ENCODE measurements around the gene HPCAL1. TPM values are rescaled to one million over a fixed set of nuclear protein-coding genes. Genes with fewer than 3 reads are reported as not detected.

The HPCAL1 gene
- total RNA-seq, 1 experiment from 2014 or later = 189 TPM

DNA sequence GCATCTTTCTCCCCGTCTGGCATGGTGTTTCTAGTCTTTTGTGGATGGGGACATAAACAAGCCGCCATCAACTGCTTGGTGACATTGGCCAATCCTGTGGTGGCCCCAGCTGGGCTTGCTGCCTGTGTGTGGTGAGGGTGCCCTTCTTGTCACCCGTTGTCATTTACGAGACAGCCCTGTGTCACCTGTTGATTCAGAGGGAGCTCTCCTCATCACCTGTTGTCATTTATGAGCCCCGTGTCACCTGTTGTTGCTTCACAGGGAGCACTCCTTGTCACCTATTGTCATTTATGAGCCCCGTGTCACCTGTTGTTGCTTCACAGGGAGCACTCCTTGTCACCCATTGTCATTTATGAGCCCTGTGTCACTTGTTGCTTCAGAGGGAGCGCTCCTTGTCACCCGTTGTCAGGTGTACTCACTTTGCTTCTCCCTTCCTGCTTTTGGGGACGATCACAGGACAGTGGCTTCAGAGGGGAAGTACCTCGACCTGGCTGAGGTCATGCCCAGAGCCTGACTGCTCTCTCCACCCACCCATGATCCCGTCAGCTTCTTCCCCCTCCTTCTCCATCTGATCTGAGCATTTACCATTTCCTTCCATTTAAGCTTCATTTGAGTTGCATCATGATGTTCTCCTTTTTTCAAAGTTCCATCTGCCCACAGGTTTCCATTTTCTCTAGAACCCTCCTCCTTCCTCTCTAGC, 29.1 kb downstream of the HPCAL1 start:
- DNase-seq (ENCODE audit: extremely low read depth, low read depth) = no peak

DNA sequence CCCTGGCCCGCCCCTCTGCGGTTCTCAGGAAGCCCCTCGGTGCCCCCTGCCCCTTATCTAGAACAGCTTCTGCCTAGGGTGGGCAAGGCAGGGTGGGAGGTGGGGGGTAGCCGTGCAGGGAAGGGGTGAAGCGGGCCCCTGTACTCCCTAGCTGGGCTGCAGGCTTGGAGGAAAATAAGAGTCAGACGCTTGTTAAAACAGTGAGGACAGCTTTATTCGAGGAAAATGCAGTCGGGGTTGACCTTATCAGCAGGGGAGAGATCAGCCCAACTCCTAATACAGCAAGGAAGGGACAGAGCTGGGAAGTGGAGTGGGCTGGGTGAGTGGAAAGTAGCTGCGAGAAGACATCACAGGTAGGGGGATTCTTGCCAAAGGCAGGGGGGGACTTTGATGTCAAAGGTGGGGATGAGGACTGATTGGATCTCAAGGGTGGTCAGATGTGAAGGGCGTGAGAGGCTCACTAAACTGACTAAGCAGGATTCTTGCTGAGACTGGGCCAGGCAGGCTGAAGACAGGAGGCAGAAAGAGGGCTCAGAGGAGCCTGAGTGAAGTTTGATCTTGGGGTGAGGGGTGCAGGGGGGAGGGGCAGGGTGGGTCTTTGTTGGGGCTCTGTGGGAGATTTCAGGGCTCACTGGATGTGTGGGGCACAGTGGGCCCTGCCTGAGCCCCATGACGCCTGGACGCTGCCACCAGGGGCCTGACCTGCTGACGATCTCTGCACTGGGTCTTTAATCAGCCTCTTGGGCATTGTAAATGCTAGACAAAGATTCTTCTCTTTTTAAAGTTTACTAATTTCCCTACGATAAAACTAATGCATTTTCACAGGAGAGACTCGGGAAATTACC, 29.9 kb downstream of the HPCAL1 start:
- no peak for DNase-seq (ENCODE audit: extremely low read depth, low read depth)

DNA sequence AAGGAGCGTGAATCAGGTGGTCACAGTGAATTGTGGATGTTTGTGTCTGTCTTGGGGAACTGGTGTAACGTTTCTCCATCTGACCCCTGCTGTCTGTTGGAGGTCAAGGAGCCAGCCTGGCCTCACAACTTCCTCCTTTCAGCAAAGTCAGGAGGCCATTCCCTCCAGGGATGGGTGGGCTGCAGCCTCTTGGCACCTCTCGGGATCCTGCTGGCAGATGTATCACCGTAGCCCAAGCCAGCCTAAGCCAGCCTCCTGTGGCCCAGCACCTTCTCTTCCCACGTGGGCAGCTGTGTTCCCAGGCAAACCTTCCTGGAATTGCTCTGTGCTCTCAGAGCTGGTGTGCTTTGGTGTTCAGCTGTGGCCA, 30.5 kb downstream of the HPCAL1 start:
- DNase-seq (ENCODE audit: extremely low read depth, low read depth) = no peak

DNA sequence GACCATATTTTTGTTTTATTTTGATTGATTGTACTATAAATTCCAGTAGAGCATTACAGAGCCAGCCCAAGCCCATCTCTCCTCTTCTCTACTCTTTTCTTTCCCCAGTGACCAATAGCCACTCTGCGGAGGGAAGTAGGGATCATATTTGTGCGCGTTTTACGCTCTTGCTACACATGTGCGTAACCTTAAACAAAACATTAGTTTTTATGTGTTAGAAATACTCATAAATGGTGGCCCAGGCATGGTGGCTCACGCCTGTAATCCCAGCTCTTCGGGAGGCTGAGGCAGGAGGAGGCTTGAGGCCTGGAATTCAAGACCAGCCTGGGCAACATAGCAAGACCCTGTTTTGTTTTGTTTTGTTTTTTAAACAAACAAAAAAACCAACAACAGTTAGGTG, 31.3 kb downstream of the HPCAL1 start:
- no peak for DNase-seq (ENCODE audit: extremely low read depth, low read depth)

DNA sequence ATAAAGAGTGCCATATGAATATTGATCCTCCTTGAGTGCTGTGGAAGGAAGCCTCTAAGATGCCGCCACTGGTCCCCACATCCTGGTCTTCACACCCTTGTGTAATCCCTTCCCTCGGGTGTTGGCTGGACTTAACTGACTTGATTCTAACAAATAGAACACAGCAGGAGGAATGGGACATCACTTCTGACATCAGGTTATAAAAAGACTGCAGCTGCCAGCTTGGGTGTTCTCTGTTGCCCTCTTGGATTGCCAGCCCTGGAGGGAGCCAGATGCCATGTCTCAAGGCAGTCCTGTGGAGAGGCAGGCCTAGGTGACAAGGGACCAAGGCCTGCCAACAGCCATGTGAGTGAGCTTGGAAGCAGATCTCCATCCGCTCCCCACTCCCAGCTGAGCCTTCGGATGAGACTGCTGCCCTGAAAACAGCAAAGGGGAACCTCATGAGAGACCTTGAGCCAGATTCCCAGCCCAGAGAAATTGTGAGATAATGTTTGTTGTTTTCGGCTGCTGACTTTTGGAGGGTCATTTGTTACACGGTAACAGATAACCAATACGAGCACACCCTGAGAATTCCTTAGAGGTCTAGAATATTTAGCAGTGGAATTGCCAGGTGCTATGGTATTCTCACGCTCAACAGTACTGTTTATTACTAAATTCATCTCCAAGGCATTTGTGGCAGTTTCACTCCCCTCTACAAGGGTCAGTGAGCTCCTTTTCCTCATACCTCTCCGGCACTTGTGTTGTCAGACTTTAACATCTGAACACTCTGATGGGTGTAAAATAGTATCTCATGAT, 32.5 kb downstream of the HPCAL1 start:
- DNase-seq (ENCODE audit: extremely low read depth, low read depth) = no peak

DNA sequence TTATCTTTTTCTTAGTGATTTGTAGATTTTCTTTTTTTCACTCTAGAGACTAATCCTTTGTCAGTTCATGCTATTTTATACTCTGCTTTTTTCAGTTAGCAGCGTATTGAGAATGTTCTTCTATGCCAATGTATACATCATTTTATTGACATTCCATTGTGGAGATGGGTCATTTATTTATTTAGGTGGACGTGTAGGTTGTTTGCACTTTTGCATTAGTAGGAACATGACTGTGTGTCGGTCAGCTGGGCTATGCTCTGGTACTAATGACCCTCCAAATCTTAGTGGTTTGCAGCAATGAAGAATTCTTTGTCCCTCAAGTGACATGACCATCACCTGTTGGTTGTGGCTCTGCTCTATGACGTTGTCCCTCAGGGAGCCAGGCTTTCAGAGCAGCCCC, 33.6 kb downstream of the HPCAL1 start:
- no peak for DNase-seq (ENCODE audit: extremely low read depth, low read depth)

DNA sequence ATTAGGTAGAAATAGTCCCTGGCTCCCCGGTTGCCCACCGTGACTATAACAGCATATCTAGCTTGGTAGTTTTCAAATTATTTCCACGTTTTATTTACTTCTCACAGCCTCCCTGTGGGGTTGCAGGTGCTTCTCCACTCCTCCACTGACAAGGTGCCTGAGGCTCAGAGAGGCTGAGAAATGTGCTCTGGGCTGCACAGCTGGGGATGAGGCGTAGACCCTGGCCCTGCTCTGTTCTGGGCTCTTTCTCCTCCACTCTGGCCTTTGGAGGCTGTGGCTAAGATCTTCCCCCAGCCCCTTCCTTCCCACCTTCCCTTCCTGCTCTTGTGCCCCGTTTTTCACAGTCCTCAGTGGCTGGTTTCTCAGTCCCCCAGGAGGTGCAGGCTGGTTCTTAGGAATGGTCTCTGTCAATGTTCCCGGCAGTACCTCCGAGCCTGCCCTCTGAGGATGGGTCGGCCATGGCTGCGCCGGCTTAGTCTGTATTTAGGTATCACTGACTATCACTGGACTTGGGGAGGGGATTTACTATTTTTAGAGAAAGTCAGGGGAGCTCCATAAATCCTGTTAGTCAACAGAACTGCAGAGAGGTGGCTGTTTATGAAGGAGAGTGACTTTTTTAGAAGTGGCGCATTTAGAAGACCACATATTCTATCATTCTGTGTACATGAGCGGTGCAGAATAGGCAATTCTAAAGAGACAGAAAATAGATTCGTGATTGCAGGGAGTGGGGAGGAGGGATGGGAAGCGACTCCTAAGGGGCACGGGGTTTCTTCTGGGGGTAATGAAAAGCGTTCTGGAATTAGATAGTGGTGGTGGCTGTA, 35.0 kb downstream of the HPCAL1 start:
- DNase-seq (ENCODE audit: extremely low read depth, low read depth) = no peak

DNA sequence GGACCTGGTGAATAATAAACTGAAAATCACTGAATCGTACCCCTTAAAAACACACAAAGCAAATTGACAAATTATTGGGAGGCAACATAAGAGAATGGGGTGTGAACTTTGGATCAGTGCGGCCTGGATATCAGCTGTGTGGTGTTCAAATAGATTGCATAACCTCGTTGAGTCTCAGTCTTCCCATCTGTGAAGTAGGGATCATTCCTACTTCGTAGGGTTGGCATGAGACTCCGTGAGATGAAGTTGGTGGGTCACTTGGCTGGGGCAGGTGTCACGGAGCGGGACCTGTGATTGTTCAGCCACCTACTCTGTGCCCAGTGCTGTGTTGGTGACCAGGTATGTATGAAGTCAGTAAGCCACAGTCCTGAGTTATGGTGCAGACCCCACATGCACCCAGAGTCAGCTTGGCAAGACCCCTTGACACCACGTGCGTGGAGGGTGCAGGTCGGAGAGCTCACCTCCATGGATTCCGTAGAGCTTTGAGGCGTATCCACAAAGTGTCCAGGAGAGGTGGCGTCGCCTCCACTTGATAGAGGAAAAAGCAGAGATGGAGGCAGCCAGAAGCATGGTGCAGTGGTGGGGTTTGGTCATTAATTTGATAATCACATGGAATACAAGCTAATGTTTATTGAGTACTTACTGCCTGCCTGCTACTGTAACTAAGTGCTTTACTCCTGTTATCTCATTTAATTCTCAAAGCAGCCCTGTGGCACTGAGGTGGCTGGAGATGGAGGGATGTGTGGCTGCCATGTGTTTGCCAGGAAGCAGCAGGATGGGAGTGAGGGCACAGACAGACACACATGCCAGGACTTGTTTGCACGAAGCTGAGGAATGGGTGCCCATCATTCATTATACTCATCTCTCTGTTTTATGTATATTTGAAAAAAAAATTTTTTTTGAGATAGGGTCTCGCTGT, 35.8 kb downstream of the HPCAL1 start:
- no peak for DNase-seq (ENCODE audit: extremely low read depth, low read depth)

DNA sequence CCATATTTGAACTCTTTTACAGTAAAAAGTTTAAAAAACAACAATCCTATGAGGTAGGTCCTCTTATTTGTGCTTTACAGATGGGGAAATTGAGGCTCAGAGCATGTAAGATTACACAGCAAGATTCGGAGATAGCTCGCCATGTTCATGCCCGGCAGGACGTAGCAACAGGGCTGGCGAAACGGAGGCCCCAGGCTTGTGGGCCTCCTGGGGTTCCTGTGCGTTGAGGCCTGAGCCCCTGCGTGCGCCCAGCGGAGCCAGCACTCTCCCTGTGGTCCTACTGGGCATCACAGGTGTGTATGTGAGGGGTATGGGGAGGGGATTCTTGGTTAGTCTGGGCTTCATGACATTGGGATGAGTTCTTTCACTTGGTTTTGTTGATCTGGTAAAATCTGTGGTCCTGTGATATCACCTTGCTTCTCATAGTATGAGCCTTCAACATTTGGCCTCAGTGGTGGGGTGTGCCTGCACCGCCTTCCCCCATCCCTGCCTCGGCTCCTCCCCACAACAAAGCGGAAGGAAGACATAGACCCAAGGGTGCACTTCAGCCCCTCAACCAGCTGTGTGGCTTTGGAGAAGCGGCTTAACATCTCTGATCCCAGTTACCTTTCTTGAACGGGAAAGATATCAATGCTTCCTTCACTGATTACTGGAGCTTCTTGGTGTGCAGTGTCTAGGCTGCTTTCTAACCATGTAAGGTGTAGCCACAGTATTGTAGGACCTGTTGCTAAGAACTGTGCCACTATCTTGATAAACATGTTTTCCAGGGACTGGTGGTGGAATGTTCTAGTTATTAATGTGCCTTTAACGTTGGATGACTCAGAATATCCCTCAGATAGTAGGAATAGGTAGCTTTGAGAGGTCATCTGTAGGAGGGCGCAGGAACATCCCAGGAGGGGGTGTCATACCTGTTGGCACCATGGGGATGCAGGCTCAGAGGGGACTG, 37.2 kb downstream of the HPCAL1 start:
- no peak for DNase-seq (ENCODE audit: extremely low read depth, low read depth)

DNA sequence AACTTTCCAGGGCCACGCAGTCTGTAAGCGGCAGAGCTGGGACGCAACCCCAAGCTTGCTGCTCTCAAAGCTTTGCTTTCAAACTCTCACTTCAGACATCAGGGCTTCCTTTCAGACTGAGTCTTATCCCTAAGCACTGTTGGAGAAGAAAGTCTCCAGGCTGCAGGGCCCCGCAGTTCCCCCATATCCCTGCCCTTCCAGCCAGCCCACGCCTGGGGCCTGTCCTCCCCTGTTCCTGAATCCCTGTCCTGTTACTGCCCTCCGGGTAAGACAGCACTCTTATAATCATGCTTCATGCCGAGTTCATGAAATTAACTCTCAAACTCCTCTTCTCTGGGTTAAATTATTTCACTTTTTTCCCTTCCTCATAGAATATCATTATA, 37.9 kb downstream of the HPCAL1 start:
- no peak for DNase-seq (ENCODE audit: extremely low read depth, low read depth)

DNA sequence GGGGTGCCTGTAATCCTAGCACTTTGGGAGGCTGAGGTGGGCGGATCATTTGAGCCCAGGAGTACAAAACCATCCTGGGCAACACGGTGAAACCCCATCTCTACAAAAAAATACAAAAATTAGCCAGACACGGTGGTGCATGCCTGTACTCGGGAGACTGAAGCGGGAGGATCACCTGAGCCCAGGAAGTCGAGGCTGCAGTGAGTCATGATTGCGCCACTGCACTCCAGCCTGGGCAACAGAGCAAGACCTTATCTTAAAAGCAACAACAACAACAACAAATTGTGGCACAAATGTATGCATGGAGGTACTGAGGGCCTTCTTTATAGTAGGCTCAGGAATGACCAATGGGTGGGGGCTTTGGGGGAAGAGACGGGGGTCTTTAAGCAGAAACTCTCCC, 38.5 kb downstream of the HPCAL1 start:
- no peak for DNase-seq (ENCODE audit: extremely low read depth, low read depth)

DNA sequence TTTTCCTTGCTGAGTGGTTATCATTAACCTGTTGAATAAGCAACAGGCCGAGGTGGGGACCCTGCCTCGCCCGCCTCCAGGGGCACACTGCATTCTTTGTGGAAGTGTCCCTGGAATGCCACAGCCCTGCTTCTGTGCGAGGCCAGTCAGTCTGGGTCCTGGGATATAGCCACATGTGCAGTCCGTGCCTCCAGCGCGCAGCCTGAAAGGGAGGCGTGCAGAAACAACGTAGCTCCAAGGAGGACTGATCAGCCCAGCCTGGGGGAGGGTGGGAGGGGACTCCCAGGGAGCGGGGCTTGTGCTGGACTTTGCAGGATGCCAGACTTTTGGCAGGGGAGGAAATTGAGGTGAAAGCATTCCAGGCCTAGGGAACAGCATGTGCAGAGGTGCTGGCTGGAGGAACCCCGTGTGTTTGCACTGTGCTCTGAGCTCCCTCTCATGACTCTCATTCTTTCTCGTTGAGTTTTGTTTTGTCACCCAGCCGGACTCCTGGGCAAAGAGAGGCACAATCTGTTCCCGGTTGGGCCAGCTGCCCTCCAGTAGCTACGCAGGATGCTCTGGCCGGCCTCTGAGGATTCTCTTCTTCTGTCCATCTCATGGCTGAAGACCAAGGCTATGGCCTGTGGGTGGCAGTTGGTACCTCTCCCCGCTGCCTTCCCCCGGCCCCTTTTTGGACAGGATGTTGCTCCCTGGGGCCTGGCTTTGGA, 39.7 kb downstream of the HPCAL1 start:
- DNase-seq (ENCODE audit: extremely low read depth, low read depth) = no peak

DNA sequence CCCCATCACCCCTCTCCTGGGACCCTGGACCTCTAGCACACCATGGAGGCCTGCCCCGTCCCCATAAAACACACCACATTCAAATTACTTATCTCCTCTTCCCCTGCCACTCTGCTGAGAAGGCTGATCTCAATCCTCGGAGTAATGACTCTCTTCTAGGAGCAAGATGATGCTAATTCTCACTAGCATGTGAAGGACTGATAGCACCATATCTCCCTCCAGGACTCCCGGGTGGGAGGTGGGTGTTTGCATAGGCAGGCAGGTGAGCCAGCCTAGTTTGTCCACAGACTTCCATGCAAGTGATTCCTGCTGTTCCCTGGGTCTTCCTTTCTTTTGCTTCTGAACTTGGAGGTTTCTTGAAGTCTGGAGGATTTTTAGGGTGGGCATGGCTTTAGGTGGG, 40.5 kb downstream of the HPCAL1 start:
- no peak for DNase-seq (ENCODE audit: extremely low read depth, low read depth)

DNA sequence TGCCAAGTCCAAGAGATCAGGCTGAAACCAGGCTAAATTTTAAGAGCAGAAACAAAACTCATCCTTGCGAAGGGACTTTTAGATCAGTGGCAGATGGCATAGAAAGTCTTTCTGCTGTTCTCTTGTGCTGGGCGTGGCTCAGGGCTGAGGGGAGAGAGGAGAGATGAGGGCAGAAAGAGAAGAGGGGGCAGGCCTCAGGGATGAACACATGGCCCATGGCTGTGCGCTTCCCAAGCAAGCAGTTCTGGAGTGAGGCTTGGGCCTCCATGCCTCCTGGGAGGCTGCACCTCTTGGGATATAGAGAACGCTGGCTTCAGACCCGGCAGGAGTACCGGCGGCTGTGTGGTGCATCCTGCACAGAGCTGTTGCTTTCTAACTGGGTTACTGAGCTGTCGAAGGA, 41.0 kb downstream of the HPCAL1 start:
- no peak for DNase-seq (ENCODE audit: extremely low read depth, low read depth)

DNA sequence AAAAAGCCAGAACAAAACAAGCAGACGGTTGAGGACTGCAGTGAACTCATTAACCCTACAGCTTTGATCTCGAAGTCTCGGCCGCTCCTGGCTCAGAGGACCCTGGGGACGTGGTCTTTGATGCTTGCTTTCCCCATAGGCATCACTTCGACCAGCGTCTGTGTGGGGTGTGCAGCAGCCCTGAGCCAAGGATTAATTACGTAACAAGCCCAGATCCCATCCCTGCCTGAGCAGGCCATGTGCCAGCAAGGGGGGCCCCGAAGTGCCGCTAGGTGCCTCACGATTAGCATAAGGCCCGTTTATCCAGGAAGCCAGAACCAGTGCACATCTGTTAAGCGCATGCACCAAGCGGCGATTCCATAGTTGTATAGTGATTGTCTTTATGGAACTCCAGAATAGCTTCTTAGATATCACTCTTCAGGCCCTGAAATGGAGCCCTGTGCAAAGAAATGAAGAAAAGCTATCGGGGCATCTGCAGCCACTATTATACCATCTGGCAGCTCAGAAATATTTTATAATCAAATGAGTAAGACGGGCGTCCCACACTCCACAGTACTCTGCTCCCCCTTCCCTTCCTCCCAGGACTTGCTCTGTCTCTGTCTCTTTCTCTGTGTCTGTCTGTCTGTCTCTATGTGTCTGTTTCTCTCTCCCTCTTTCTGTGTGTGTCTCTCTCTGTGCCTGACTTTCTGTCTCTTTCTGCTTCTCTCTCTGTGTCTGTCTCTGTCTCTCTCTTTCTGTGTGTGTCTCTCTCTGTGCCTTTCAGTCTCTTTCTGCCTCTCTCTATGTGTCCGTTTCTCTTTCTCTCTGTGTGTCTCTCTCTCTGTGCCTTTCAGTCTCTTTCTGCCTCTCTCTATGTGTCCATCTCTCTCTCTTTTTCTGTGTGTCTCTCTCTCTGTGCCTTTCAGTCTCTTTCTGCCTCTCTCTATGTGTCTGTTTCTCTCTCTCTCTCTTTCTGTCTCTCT, 41.7 kb downstream of the HPCAL1 start:
- no peak for DNase-seq (ENCODE audit: extremely low read depth, low read depth)

DNA sequence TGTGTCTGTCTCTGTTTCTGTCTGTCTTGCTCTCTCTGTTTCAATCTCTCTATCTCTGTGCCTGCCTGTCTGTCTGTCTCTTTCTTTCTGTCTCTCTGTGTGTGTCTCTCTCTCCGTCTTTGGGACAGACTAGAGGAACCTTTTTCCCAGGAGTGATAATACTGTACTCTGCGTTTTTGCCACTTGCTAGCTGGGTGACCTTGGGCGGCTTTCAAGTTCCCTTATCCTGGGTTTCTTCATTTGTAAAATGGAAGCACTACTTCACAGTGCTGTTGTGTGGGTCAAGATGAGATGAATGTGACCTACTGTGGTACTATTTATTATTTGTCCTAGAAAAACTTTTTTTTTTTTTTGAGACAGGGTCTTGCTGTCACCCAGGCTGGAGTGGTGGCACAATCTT, 42.4 kb downstream of the HPCAL1 start:
- DNase-seq (ENCODE audit: extremely low read depth, low read depth) = no peak

DNA sequence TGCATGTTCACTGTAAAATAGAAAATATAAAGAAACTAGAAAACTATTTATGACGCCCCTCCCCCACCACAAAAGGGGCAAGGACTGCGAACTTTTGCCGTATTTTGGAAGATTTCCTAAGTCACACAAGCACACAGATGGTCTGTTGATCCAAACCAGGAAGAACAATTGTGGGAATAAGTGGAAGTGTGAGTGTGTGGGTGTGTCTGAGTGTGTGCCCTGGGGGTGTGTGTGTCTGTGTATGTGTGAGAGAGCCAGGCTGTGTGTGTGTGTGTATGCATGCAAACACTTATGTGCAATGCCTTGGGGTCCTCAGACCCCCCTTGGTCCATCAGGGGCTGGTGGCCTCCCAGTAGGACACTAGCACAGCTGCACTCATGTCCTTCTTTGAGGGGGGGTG, 43.1 kb downstream of the HPCAL1 start:
- no peak for DNase-seq (ENCODE audit: extremely low read depth, low read depth)
